Right hindlimb (tissue), 1 donor: Measurements from ENCODE around the gene RPS29.
"Not testable (repeated sequence)": the region's sequence is repeated elsewhere in the genome, so short reads cannot be mapped to it uniquely, and the experiment has no call there.

Experiments
- DNase-seq: peaks from one replicate; pipeline ENCODE4 v3.0.0-alpha.2; 2018

RPS29 gene

DNA sequence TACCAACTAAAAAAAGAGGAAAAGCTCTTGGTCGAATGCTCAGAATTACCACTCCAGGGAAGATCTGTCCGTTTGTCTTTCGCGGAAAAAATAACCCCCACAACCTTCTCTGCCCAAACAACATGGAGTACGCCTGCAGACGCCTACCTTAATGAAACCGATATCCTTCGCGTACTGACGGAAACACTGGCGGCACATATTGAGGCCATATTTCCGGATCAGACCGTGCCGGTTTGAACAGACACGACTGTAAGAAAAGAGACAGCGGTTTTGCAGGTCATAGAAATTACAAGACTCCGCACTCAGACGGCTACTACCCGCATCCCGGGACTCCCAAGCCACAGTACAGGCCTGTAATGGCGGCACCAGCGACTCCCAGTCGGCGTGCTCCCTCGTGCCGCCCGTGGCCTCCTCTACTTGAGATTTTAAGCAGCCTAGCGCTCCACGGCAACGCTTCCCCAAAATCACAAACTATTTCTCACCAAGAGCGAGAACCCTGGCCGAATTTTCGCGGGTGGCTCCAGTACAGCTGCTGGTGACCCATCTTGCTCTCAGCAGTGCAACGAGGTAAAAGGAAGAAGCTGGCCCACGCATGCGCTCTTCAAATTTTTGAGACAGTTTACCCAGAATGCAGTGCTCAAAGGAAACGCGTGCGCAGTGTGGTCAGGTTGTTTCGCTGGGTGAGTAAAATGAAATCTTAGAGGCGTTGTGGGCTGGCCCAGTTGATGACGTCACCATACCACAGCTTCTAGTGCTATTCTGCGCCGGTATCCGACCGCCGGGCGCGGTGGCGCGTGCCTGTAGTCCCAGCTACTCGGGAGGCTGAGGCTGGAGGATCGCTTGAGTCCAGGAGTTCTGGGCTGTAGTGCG lies at the start of gene RPS29:
RPS29 (minus strand) TSS at position 578 of the 870 bp plus-strand sequence; CDS start at position 544, 34 bp downstream.
- DNase-seq, result peak; percentile 99

DNA sequence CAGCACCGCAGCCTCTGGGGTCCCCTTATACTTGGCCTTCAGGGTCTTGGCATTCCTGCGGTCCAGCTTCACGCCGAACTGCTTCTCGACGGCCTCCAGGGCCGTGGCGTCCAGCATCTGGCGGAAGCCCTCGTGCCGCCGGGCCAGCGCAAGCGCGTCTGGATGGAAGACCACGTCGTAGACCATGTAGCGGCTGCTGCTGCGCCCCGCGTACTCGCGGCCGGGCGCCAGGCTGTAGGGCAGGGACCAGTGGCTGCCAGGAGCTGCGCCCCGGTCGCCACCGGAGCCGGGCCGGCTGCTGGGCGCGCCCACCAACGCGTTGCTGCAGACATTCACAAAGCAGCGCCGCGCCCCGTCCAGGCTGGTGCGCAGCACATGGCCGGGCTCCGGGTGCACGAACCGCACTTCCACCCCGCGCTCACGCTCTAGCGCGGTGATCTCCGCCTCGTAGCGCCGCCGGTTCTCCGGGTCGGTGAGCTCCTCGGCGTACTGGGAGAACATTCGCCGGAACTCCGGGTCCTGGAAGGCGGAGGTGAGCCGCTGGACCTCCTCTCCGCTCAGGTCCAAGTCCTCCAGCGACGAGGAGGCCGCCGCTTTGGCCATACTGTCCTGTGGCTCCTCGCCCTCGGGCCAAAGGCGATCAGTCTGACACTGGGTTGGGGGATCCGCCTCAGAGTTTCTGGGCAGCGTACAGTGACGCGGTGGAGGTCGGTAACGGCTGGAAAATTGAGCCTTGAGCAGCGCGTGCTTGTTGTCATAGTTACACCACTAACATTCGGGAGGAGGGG lies 48.6 kb upstream of the RPS29 start, which contains the start of gene DNAAF2:
DNAAF2 (minus strand) TSS at position 698 of the 788 bp plus-strand sequence; CDS start at position 603, 95 bp downstream.
- peak; percentile 80 for DNase-seq

DNA sequence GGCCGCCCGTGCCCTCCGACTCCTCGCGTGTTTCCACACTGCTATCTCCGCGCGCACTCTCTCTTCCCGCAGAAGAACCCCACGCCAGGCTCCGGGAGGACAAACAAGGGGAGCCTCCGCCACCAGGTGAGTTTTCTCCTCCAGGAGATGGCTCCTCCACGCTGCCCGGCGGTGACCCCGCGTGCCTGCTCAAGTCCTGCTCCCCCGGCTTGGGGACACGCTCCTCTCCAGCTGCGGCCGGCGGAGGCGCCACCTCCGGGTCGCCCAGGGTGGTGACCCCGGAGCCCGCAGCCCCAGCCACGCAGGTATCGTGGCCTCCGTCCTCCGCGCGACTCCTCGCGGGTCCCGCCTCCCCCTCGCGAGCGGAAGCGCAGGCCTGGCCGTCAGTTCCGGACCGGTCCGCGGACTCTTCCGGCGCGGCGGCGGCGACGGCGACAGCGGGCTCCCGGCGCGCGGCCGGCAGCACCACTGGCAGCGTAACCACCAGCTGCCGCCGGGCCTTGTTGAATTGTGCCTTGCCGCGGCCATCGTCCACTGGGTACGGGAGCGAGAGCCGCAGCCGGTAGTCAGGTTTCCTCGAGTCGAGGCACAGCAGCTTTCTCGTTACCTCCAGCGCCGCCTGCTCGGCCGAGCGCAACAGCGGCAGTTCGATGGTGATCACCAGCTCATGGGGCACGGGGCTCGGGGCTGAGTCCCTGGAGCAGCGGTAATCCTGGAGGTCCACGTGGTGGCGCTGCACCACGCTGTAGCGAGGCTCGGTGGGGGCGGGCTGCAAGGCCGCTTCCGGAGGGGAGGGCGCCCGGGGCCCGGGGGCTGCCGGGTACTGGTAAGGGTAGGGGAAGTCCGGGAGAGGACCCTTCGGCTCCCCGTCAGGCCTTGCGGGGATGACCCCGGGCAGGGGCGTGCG lies 47.7 kb upstream of the RPS29 start:
- peak; percentile 98 for DNase-seq

DNA sequence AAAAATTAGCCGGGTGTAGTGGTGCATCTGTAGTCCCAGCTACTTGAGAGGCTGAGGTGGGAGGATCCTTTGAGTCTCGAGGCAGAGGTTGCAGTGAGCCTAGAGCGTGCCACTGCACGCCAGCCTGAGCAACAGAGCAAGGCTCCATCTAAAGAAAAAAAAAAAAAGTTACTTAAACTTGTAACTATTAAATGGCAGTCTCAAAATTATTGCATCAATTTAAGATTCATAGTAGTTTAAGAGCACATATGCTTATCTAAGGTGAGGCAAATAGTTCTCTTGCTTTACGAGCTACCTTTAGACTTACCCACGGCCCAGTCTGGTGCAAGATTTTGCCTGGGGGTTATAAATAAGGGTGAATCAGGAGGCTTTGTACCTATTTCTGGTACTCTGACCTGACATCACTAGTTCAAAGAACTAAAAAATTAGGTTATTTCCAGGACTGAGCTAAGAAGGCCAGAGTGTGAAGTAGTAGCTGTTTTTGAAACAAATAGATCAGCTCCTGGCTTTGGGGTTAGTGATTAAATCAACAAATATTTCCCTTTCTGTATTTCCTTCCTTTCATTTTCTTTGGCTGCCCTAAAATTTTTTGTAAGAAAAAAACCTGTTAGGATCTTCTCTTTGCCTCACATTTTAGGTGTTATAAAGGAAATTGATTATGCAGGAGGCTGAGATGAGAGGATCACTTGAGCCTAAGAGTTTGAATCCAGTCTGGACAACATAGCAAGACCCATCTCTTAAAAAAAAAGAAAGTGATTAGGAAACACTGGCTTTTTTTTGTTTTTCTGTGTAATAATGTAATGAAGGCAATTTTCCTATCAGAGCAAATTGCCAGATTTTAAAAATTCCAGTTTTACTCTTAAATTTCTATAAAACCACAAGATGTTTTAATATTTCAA lies 38.0 kb upstream of the RPS29 start:
- no peak for DNase-seq

DNA sequence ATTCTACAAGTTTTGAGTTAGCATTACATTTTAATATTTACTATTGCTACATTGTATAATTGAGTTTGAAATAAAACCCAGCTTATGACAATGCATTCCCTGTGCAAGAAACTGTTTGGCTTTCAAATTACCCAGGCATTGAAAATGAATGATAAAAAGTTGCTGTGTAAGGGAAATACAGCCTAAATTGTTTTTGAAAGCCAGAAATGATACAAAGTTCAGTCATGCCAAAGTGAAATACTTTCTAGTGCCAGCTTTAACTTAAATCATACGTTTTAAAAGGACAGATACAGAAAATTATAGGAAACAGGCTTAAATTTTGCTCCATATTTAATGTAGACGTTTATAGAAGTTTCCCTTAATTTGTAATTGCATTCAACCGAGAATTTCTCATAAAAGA lies 37.2 kb upstream of the RPS29 start:
- no peak for DNase-seq

DNA sequence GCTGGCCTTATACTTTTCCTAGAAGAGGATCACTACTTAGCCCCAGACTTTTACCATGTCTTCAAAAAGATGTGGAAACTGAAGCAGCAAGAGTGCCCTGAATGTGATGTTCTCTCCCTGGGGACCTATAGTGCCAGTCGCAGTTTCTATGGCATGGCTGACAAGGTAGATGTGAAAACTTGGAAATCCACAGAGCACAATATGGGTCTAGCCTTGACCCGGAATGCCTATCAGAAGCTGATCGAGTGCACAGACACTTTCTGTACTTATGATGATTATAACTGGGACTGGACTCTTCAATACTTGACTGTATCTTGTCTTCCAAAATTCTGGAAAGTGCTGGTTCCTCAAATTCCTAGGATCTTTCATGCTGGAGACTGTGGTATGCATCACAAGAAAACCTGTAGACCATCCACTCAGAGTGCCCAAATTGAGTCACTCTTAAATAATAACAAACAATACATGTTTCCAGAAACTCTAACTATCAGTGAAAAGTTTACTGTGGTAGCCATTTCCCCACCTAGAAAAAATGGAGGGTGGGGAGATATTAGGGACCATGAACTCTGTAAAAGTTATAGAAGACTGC lies 35.9 kb upstream of the RPS29 start:
- no peak for DNase-seq

DNA sequence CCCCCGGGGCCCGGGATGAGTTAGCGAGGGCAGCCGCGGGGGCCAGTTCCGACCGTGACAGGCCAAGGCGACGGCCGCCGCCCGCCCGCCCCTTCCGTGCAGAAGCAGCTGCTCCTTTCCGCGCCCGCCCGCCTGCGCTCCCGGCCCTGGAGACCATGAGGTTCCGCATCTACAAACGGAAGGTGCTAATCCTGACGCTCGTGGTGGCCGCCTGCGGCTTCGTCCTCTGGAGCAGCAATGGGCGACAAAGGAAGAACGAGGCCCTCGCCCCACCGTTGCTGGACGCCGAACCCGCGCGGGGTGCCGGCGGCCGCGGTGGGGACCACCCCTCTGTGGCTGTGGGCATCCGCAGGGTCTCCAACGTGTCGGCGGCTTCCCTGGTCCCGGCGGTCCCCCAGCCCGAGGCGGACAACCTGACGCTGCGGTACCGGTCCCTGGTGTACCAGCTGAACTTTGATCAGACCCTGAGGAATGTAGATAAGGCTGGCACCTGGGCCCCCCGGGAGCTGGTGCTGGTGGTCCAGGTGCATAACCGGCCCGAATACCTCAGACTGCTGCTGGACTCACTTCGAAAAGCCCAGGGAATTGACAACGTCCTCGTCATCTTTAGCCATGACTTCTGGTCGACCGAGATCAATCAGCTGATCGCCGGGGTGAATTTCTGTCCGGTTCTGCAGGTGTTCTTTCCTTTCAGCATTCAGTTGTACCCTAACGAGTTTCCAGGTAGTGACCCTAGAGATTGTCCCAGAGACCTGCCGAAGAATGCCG lies 35.1 kb upstream of the RPS29 start:
- DNase-seq, result peak; percentile 81

DNA sequence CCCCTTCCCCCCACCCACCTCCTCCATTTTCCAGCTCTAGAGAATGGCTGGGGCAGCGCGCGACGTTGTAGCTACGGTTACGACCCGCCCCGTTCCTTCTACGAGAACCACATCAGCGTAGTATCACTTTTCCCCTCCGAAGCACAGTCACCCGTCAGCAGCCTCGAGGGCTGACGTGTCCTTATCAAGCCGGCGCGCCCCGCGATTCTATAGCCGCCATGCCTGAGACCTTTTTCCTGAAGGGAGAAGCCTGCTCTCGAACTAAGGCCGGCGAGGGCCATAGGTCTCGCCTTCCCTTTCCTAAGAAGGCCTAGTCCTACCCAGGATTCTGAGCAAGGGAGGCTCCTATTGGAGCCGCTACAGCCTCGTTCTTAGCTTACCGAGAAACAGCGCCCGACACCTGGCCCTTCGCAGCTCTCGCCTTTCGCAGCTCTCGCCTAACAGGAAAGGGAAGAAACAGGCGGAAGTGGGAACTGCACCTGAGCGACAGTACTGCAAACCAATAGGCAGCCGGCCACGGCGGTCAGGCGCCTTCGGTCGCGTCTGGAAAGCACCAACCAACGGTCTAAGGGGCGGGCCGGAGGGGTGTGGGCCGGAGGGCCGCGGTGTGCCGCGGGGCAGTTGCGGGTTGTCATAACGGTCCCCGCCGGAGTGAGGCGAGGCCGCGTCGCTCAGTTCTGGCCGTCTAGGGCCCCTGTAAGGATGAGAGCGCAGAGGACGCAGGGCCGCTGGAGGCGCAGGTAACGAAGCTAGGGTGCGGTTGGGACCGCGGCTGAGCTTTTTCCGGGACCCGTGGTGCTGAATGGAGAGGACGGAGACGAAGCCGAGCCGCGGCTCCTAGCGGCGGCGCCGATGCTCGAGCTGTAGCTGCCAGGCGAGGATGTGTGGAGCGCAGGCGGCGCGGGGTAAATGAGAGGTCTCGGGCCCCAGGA lies 34.3 kb upstream of the RPS29 start, which contains the start of the genes MGAT2 and RPL36AL:
MGAT2 (plus strand) TSS at position 618 of the 932 bp plus-strand sequence. CDS start 470 bp downstream, outside the sequence.
RPL36AL (minus strand) TSS at position 445 of the 932 bp plus-strand sequence. CDS start 1,522 bp downstream, outside the sequence.
- peak; percentile 99 for DNase-seq

DNA sequence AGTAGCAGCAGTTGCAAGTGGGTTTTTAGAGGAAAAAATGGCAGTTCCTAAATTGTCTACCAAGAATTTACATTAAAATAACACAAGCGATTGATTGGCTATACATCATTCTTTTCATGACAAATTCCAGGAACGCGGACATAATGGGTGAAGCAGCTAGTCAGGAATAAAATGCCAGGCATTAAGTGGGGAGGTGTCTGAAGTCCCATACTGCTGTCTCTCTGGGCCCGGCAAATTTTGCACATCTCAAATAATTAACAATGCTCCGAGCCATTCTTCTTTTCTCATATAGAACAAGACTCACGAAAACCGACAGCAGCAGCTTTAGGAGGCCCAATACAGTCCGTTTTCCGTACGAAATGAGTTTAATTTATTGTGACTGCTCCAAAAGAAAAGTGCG lies 33.5 kb upstream of the RPS29 start:
- DNase-seq, result no peak

DNA sequence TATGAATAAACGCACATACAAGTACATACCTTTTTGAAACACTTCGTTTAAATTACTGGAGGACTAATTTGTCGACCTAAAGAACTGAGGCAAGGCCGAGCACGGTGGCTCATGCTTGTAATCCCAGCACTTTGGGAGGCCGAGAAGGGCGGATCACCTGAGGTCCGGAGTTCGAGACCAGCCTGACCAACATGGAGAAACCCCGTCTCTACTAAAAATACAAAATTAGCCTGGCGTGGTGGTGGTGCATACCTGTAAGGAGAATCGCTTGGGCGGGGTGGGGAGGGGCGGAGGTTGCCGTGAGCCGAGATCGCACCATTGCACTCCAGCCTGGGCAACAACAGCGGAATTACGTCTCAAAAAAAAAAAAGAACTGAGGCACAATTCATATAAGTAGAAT lies 33.1 kb upstream of the RPS29 start:
- DNase-seq, result not testable (repeated sequence)

DNA sequence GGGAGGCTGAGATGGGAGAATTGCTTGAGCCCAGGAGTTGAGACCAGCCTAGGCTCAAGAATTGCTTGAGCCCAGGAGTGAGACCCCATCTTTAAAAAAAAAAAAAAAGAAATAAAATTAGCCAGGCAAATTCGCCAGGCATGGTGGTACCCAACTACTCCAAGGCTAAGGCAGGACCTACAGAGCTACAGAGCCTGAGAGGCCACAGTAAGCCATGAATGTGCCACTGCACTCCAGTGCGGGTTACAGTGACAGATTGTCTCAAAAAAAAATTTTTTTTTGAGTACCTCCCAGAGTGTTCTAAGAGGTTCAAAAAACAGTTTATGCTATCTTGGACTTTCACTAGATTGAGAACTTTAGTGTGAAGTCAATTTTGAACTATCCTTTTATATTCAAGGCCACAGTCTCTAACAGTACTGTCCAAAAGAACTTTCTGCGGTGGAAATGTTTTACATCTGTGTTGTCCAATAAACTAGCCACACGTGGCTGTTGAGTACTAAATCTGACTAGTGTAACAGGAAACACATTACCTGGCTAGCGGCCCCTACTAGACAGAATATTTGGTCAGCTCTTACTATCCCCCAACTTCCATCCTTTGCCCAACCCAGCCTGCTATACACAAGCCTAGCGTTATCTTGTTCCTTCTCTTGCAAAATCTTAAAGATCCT lies 31.8 kb upstream of the RPS29 start:
- DNase-seq, result no peak

DNA sequence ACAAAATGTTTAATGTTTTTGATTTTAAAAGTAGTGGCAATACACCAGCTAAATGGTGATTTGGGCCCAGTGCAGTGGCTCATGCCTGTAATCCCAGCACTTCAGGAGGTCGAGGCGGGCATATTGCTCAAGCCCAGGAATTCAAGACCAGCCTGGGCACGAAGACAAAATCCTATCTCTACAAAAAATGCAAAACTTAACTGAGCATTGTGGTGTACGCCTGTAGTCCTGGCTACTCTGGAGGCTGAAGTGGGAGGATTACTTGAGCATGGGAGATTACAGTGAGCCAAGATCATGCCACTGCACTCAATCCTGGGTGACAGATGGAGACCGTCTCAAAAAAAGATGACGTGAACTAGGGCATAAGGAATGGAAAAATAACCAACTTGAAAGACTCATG lies 29.6 kb upstream of the RPS29 start:
- DNase-seq, result no peak

DNA sequence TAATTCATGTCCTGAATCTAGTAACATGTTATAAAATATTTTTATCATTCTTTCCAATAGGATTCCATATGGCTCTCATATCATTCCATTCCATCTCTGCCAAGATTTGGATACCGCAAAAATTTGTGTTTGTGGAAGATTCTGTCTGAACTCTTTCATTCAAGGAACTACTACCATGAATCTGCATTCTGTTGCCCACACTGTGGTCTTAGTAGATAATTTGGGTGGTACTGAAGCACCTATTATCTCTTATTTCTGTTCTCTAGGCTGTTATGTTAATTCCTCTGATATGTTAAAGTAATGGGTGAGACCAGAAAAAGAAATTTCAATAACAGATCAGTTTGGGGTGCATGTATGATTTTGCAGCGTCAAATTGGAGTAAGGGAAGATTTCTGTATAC lies 28.0 kb upstream of the RPS29 start:
- DNase-seq, result no peak

DNA sequence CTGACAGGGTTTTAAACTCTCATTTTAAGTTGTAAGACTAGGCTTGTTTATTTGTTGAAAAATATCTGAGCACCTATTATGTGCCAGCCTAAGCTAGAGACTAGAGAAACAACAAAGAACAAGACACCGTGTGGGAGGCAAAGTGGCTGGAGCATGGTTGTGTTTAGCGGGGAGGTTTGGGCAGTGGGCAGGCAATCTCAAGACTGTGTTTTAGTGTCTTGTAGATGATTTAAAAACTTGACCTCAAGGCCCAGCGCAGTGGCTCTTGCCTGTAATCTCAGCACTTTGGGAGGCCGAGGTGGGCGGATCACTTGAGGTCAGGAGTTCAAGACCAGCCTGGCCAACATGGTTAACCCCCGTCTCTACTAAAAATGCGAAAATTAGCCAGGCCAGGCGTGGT lies 26.5 kb upstream of the RPS29 start:
- no peak for DNase-seq

DNA sequence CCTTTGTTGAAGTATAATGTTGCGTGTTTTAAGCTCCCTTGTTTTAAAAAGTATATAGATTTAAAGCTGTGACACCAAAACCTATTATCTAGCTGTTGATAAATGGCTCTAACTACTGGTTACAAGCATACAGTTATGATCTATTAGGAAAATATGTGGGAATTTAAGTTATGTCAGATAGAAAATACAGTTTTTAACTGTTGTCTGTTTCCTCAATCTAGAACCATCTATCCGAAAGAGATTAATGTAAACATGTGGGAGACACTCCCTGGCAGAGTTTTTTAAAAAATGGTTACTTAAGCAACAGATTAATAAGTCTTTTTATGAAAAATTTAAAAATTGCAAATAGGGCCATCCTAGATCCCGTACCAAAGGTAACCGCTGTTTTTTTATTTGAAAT lies 26.1 kb upstream of the RPS29 start:
- DNase-seq, result no peak

DNA sequence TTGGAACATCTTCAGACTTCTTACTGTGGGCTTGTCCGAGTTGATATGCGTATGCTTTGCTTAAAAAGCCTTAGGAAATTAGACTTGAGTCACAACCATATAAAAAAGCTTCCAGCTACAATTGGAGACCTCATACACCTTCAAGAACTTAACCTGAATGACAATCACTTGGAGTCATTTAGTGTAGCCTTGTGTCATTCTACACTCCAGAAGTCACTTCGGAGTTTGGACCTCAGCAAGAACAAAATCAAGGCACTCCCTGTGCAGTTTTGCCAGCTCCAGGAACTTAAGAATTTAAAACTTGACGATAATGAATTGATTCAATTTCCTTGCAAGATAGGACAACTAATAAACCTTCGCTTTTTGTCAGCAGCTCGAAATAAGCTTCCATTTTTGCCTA lies 21.4 kb upstream of the RPS29 start:
- DNase-seq, result no peak

DNA sequence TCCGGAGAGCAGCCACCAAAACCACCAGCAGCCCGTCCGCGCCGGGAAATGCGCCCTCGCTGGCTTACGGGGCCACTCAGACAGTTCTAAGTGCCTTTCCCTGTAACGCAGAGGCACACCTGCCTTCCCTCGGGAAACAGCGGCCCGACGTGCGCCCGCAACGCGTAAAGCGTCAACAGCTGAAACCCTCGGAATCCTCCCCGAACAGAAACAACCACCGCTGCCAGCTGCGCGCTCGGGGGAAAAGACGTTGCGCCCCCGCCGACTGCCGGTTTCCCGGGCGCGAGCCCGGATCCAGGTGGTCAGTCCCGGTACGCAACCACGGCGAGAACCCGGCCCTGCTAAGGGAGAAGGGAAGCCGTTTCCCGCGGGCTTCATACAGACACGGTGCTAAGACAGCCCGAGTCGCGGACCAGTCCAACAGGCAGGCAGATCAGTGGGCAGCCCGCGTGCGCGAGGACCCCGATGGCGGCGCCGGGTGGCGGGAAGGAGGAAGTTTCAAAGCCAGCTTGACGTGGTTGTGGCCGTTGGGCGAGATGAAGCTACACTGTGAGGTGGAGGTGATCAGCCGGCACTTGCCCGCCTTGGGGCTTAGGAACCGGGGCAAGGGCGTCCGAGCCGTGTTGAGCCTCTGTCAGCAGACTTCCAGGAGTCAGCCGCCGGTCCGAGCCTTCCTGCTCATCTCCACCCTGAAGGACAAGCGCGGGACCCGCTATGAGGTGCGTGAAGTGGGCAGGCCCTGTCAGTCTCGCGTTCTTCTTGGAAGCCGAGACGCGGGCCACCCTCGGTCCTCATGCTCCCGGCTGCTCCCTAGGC lies 12.5 kb upstream of the RPS29 start, which contains the start of gene LRR1:
LRR1 (plus strand) TSS at position 456 of the 816 bp plus-strand sequence; CDS start at position 537, 81 bp downstream.
- DNase-seq, result peak; percentile 93

DNA sequence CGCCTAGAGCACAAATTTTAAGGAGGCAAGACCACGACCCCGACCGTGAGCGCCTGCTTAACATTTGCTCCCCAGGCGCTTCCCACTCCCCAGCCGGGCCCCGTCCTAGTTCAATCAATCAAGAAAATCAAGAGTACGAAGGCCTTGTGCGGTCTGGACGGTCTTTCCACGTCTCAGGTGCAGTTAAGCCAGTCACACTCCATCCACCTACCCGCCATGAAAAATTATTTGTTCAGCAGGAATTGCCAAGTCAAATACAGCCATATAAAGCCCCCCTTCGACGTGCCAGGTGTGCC lies 12.0 kb upstream of the RPS29 start:
- DNase-seq, result no peak
